Inferior parietal cortex (tissue), 1 donor: ENCODE results near the gene CA6.
"Not testable (repeated sequence)": the region's sequence is repeated elsewhere in the genome, so short reads cannot be mapped to it uniquely, and the experiment has no call there.

Experiments used
- DNase-seq: peaks from one replicate; pipeline ENCODE4 v3.0.0-alpha.2; 2016; ENCODE audit errors: extremely low spot score

Gene CA6

GRCh38 chr1:8945568-8945967 is at the start of gene CA6:
Gene CA6 (plus strand): TSS chr1:8945868. CDS start chr1:8945887, 19 bp downstream.
- no peak for DNase-seq

- DNase-seq, result not testable (repeated sequence)
Observed at GRCh38 chr1:8896775-8897174, 48.9 kb upstream of the CA6 start.

- DNase-seq, result not testable (repeated sequence)
Observed at GRCh38 chr1:8897505-8897904, 48.2 kb upstream of the CA6 start.

- DNase-seq, result not testable (repeated sequence)
Observed at GRCh38 chr1:8898418-8898817, 47.2 kb upstream of the CA6 start.

GRCh38 chr1:8899046-8899445 is 46.6 kb upstream of the CA6 start:
- no peak for DNase-seq

GRCh38 chr1:8900684-8901083 is 45.0 kb upstream of the CA6 start:
- not testable (repeated sequence) for DNase-seq

GRCh38 chr1:8902765-8903164 is 42.9 kb upstream of the CA6 start:
- DNase-seq, result no peak

GRCh38 chr1:8903410-8903809 is 42.3 kb upstream of the CA6 start:
- no peak for DNase-seq

- DNase-seq, result no peak
Observed at GRCh38 chr1:8903908-8904650, 41.6 kb upstream of the CA6 start.

GRCh38 chr1:8905582-8906191 is 40.0 kb upstream of the CA6 start:
- no peak for DNase-seq

GRCh38 chr1:8908388-8909151 is 37.1 kb upstream of the CA6 start:
- no peak for DNase-seq

GRCh38 chr1:8910331-8910730 is 35.3 kb upstream of the CA6 start:
- no peak for DNase-seq

- no peak for DNase-seq
Observed at GRCh38 chr1:8910914-8911313, 34.8 kb upstream of the CA6 start.

GRCh38 chr1:8911416-8912309 is 34.0 kb upstream of the CA6 start:
- DNase-seq, result no peak

- no peak for DNase-seq
Observed at GRCh38 chr1:8913457-8913856, 32.2 kb upstream of the CA6 start.

GRCh38 chr1:8914466-8914865 is 31.2 kb upstream of the CA6 start:
- no peak for DNase-seq

- no peak for DNase-seq
Observed at GRCh38 chr1:8915446-8915845, 30.2 kb upstream of the CA6 start.

- not testable (repeated sequence) for DNase-seq
Observed at GRCh38 chr1:8917536-8917935, 28.1 kb upstream of the CA6 start.

- DNase-seq, result no peak
Observed at GRCh38 chr1:8922962-8923361, 22.7 kb upstream of the CA6 start.

GRCh38 chr1:8925406-8925805 is 20.3 kb upstream of the CA6 start:
- DNase-seq, result no peak

- no peak for DNase-seq
Observed at GRCh38 chr1:8925960-8926359, 19.7 kb upstream of the CA6 start.
